ENCODE data around the gene RAB11FIP4. TPM values are rescaled to one million over a fixed set of nuclear protein-coding genes. Genes with fewer than 3 reads are reported as not detected.

RAB11FIP4 gene
- total and polyA plus RNA-seq, 12 donors: 1.6 to 13.9 (median 8.4) TPM

DNA sequence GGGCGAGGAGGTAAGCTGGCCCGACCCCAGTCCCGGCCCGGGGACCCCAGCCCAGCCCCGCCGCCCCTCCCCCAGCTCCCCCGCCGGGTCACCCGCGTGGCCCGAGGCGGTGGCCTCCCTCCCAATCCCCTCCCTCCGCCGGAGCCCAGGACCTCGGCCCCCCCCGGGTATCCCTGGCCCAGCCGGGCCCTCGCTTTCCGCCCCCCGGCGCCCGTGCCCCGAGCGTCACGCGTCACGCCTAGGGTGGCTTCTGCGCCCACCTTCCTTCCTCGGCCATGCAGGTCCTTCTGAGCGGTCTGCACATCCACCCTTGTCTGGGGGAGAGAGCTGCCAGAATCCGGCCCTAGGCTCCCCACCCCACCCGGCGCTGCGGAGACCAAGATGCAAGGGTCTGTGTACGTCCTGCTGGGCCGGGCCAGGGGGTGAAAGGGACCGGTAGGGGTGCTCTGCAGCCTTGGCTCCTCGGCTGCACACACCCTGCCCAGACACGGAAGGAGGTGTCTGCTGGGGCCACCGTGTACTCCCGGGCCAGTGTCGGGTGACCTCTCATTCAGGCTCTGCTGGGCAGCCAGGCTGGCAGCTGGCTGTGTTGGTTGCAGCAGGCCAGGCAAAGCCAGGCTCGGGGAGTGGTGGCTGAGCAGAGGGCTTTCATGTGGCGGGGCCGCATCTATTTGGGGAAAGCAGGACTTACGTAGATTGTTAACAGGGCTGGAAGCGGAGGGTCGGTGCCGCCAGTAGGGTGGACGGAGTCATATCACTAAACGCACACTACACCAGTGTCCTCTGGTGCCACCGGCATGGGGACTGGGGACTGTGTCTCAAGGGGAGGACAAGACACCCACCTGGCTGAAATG lies 754 bp downstream of the RAB11FIP4 start:
- 20 to 22% methylated on average over 42 to 52 of the region's 52 CpGs for WGBS, 2 donors
- no peak for DNase-seq

DNA sequence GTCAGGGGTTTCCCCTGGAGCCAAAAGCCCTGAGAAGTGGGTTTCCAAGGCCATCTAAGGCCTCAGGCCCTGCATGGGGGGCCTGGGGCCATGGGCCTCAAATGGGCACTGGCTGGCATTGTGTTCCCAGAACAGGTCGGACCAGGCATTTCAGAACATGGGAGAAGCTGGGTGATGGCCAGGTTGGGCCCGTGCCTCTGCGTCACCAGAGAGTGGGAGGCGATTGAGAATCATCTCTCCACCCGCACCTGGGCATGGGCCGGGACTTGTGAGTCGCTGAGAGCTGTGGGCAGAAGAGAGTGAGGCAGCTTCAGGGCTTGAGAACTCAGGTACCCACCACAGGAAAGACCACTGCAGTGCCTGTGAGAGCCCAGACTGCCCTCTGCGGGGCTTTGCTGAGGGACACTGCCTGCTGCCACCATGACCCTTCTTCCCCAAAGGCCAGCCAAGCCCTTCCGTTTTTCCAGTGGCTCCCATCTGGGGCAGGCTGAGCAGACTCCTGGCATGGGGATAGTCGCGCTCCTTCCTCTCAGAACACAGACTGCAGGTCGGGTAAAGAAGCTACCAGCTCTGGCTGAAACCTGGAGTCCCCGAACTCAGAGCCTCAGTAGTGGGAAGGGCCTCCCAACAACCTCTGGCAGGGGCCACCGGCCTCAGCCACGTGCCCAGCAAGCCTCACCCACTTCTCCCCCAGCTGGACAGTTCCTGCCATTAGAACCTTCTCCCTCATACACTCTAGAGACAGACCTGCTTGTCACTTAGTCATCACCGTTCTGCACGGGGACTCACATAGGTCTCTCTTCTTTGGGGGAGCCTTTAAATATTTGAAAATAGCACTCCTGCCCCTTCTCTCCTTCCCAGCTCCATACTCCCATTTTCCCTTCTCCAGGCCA lies 1.6 kb downstream of the RAB11FIP4 start:
- Histone ChIP-seq H3K36me3 (no peaks in the 10 kb centered on the region), H3K9me3 (no peaks in the 10 kb centered on the region), H3K4me1 (peaks cover 0 to 17% (median 11%) of the 10 kb centered on the region in 9 donors), H3K27ac (no peak overlapping the region), H3K27me3 (peaks cover 9 to 64% (median 50%) of the 10 kb centered on the region in 7 donors), H3K4me3 (no peak overlapping the region)
- intact Hi-C loops (cut with DNase I): no loop called here
- DNase-seq (peak in 1 of 2 donors; percentile 2), ATAC-seq (no peak)
- TF ChIP-seq, protein P1, sequence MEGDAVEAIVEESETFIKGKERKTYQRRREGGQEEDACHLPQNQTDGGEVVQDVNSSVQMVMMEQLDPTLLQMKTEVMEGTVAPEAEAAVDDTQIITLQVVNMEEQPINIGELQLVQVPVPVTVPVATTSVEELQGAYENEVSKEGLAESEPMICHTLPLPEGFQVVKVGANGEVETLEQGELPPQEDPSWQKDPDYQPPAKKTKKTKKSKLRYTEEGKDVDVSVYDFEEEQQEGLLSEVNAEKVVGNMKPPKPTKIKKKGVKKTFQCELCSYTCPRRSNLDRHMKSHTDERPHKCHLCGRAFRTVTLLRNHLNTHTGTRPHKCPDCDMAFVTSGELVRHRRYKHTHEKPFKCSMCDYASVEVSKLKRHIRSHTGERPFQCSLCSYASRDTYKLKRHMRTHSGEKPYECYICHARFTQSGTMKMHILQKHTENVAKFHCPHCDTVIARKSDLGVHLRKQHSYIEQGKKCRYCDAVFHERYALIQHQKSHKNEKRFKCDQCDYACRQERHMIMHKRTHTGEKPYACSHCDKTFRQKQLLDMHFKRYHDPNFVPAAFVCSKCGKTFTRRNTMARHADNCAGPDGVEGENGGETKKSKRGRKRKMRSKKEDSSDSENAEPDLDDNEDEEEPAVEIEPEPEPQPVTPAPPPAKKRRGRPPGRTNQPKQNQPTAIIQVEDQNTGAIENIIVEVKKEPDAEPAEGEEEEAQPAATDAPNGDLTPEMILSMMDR (IDR thresholded peaks at IDR 0.05): no peak
- WGBS, 2 donors: 81 to 84% methylated on average over 17 of the region's 17 CpGs

More for the DNA sequence above, 754 bp downstream of the RAB11FIP4 start:
- H3K9me3 ChIP-seq: no peaks in the 10 kb centered on the region
- peak in 2 of 8 donors; percentile 6 to 9 for ATAC-seq
- peaks cover 9 to 64% (median 50%) of the 10 kb centered on the region in 7 donors for H3K27me3 ChIP-seq
- TF ChIP-seq, protein P1 (IDR thresholded peaks at IDR 0.05): no peak
- H3K27ac ChIP-seq: no peak overlapping the region
- H3K4me1 ChIP-seq: peaks cover 0 to 17% (median 11%) of the 10 kb centered on the region in 9 donors
- no peaks in the 10 kb centered on the region for H3K36me3 ChIP-seq
- intact Hi-C loops (cut with DNase I): no loop called here
- peak overlapping the region in 9 of 10 donors; percentile 19 to 47 (median 34) for H3K4me3 ChIP-seq

DNA sequence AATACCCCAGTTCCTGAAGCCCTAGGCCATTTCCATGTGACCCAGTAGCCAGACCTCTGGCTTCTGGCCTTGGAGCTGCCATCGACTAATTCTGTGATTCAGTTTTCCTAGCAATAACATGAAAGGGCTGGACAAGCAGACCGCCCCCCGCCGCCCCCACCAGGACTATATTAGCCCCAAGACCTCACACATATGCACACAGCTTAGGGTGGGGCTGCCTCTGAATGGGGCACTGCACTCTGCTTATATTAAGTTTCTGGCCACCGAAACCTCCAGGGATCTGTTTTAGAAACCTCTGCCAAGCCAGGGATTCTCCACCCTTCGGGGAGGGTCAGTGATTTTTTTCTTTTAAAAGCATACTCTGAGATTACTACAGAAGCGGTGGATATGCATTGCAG lies 2.3 kb downstream of the RAB11FIP4 start:
- TF ChIP-seq, protein P1 (IDR thresholded peaks at IDR 0.05): no peak

DNA sequence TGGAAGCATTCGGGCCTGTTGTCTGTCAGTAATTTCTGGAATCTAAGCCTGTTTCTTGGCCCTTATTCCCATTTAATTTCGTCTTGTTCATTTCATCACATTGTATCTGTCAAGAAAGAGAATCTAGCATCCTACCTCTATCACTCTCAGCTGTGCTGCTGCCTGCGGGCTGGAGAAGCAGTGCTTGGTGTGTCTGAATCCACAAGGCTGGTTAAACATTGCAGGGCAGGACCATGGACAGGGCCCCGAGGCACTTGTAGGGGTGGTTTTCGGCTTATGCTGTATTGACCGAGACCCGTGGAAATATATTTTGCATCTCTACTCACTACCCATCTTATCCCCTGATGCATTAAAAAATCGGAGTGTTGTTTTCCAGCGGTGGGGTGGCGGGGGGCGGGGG lies 3.1 kb downstream of the RAB11FIP4 start:
- intact Hi-C loops (cut with DNase I): no loop called here
- Histone ChIP-seq H3K27ac (no peak overlapping the region), H3K36me3 (no peaks in the 10 kb centered on the region), H3K4me1 (peaks cover 0 to 14% (median 11%) of the 10 kb centered on the region in 9 donors), H3K9me3 (no peaks in the 10 kb centered on the region), H3K4me3 (no peak overlapping the region), H3K27me3 (peaks cover 9 to 57% (median 55%) of the 10 kb centered on the region in 7 donors)
- DNase-seq (peak; percentile 64 to 68), ATAC-seq (peak in 7 of 8 donors; percentile 52 to 69 (median 64))
- TF ChIP-seq, protein P1 (IDR thresholded peaks at IDR 0.05): no peak
- 14 to 17% methylated on average over 10 to 11 of the region's 11 CpGs for WGBS, 2 donors

More for the DNA sequence above, 2.3 kb downstream of the RAB11FIP4 start:
- Histone ChIP-seq H3K9me3 (no peaks in the 10 kb centered on the region), H3K4me1 (peaks cover 0 to 17% (median 11%) of the 10 kb centered on the region in 9 donors), H3K27me3 (peaks cover 9 to 64% (median 52%) of the 10 kb centered on the region in 7 donors), H3K36me3 (no peaks in the 10 kb centered on the region), H3K27ac (no peak overlapping the region), H3K4me3 (no peak overlapping the region)
- WGBS, 2 donors: 84 to 88% methylated on average over 7 of the region's 7 CpGs
- ATAC-seq: no peak
- peak in 1 of 2 donors; percentile 0 for DNase-seq
- intact Hi-C loops (cut with DNase I): no loop called here

All from heart right ventricle (tissue), 16 donors.